HG03520 (cell line): ENCODE measurements around the gene DNAJC6.
"Not testable (repeated sequence)": the region's sequence is repeated elsewhere in the genome, so short reads cannot be mapped to it uniquely, and the experiment has no call there.

ENCODE experiments used
- ATAC-seq: cut with Tn5 transposase; IDR thresholded peaks from one replicate; pipeline ENCODE4 v1.9.1; 2021; ENCODE audit warnings: mild to moderate bottlenecking, moderate library complexity; ENCODE audit not compliant: unreplicated experiment

The DNAJC6 gene

GRCh38 chr1:65309304-65310077 lies at the start of gene DNAJC6:
TSS of gene DNAJC6 (plus strand) at chr1:65309543. CDS start at chr1:65309746, 203 bp downstream.
- no peak for ATAC-seq

GRCh38 chr1:65259816-65260215 lies 49.5 kb upstream of the DNAJC6 start:
- ATAC-seq: no peak

GRCh38 chr1:65260851-65261473 lies 48.4 kb upstream of the DNAJC6 start:
- no peak for ATAC-seq

GRCh38 chr1:65263286-65263685 lies 46.1 kb upstream of the DNAJC6 start:
- no peak for ATAC-seq

GRCh38 chr1:65264197-65264929 lies 45.0 kb upstream of the DNAJC6 start:
- ATAC-seq: no peak

- ATAC-seq: no peak
Measured at GRCh38 chr1:65265296-65265650, 44.1 kb upstream of the DNAJC6 start.

- ATAC-seq: peak; percentile 69
Measured at GRCh38 chr1:65265651-65266351, 43.5 kb upstream of the DNAJC6 start.

- ATAC-seq: no peak
Measured at GRCh38 chr1:65266476-65266875, 42.9 kb upstream of the DNAJC6 start.

- no peak for ATAC-seq
Measured at GRCh38 chr1:65267271-65267670, 42.1 kb upstream of the DNAJC6 start.

- ATAC-seq: no peak
Measured at GRCh38 chr1:65267683-65268082, 41.7 kb upstream of the DNAJC6 start.

GRCh38 chr1:65269612-65270011 lies 39.7 kb upstream of the DNAJC6 start:
- no peak for ATAC-seq

- no peak for ATAC-seq
Measured at GRCh38 chr1:65276197-65276939, 33.0 kb upstream of the DNAJC6 start.

- no peak for ATAC-seq
Measured at GRCh38 chr1:65277605-65278347, 31.6 kb upstream of the DNAJC6 start.

GRCh38 chr1:65278376-65279069 lies 30.8 kb upstream of the DNAJC6 start:
- no peak for ATAC-seq

GRCh38 chr1:65279070-65279779 lies 30.1 kb upstream of the DNAJC6 start:
- no peak for ATAC-seq

GRCh38 chr1:65281846-65282245 lies 27.5 kb upstream of the DNAJC6 start:
- ATAC-seq: peak; percentile 71

- ATAC-seq: no peak
Measured at GRCh38 chr1:65284229-65284628, 25.1 kb upstream of the DNAJC6 start.

- peak; percentile 95 for ATAC-seq
Measured at GRCh38 chr1:65289449-65289848, 19.9 kb upstream of the DNAJC6 start.

GRCh38 chr1:65291818-65292217 lies 17.5 kb upstream of the DNAJC6 start:
- ATAC-seq: not testable (repeated sequence)
